H9 (cell line): ENCODE measurements around the gene MAP3K5. TPM values are rescaled to one million over a fixed set of nuclear protein-coding genes. Genes with fewer than 3 reads are reported as not detected.
A peak's percentile ranks its signal among the peaks of the same experiment; 100 is the strongest.

Experiments
- DNase-seq: peaks from one replicate; pipeline ENCODE4 v3.0.0-alpha.2; 2017
- H2AFZ ChIP-seq: one replicate; pipeline ENCODE4 v1.6.1; 2013; ENCODE audit warnings: mild to moderate bottlenecking, low read length, control low read depth, moderate library complexity
- H2AK5ac ChIP-seq: 2 replicates; pipeline ENCODE4 v1.6.1; 2013; ENCODE audit warnings: low read length, control low read depth, mixed read lengths; ENCODE audit not compliant: insufficient read length
- H2BK120ac ChIP-seq: one replicate; pipeline ENCODE4 v1.6.1; 2013; ENCODE audit warnings: low read depth, mild to moderate bottlenecking, low read length, control low read depth, inconsistent platforms; ENCODE audit not compliant: poor library complexity, severe bottlenecking
- H2BK12ac ChIP-seq: 2 replicates; pipeline ENCODE4 v1.6.1; 2013; ENCODE audit warnings: low read length, control low read depth, mixed read lengths, low read depth; ENCODE audit not compliant: insufficient read length
- H2BK15ac ChIP-seq: 2 replicates; pipeline ENCODE4 v1.6.1; 2013; ENCODE audit warnings: low read depth, low read length, control low read depth
- H2BK20ac ChIP-seq: one replicate; pipeline ENCODE4 v1.6.1; 2013; ENCODE audit warnings: low read depth, mild to moderate bottlenecking, low read length, control low read depth, inconsistent platforms; ENCODE audit not compliant: poor library complexity, severe bottlenecking
- H2BK5ac ChIP-seq: 2 replicates; pipeline ENCODE4 v1.6.1; 2013; ENCODE audit warnings: low read length, control low read depth, mixed read lengths; ENCODE audit not compliant: insufficient read length
- H3K14ac ChIP-seq: 2 replicates; pipeline ENCODE4 v1.6.1; 2013; ENCODE audit warnings: low read length, control low read depth; ENCODE audit not compliant: insufficient read depth
- H3K18ac ChIP-seq: 2 replicates; pipeline ENCODE4 v1.6.1; 2013; ENCODE audit warnings: low read depth, mild to moderate bottlenecking, mixed read lengths, low read length, control low read depth; ENCODE audit not compliant: insufficient read length
- H3K23ac ChIP-seq: 2 replicates; pipeline ENCODE4 v1.6.1; 2013; ENCODE audit warnings: low read length, control low read depth, mixed read lengths, low read depth; ENCODE audit not compliant: insufficient read length
- H3K23me2 ChIP-seq: 2 replicates; pipeline ENCODE4 v1.6.1; 2013; ENCODE audit warnings: low read depth, mild to moderate bottlenecking, mixed read lengths, low read length, control low read depth; ENCODE audit not compliant: insufficient read length, poor library complexity, severe bottlenecking
- H3K27ac ChIP-seq: 2 replicates; pipeline ENCODE4 v1.5.1; 2013; ENCODE audit warnings: low read length, control low read depth, mixed read lengths, low read depth; ENCODE audit not compliant: insufficient read length
- H3K27me3 ChIP-seq: 2 replicates; pipeline ENCODE4 v1.6.1; 2013; ENCODE audit warnings: low read length, control low read depth, inconsistent platforms; ENCODE audit not compliant: insufficient read depth
- H3K4ac ChIP-seq: 2 replicates; pipeline ENCODE4 v1.6.1; 2013; ENCODE audit warnings: low read depth, mild to moderate bottlenecking, control low read depth, inconsistent platforms, low read length, moderate library complexity
- H3K4me1 ChIP-seq: 2 replicates; pipeline ENCODE4 v1.6.1; 2013; ENCODE audit warnings: low read length, control low read depth, inconsistent platforms; ENCODE audit not compliant: insufficient read depth
- H3K4me2 ChIP-seq: 2 replicates; pipeline ENCODE4 v1.6.1; 2013; ENCODE audit warnings: low read length, control low read depth, mixed read lengths; ENCODE audit not compliant: insufficient read length, insufficient read depth
- H3K56ac ChIP-seq: 2 replicates; pipeline ENCODE4 v1.6.1; 2013; ENCODE audit warnings: low read depth, mild to moderate bottlenecking, mixed read lengths, low read length, control low read depth; ENCODE audit not compliant: insufficient read length
- H3K79me1 ChIP-seq: 2 replicates; pipeline ENCODE4 v1.6.1; 2013; ENCODE audit warnings: low read depth, mild to moderate bottlenecking, moderate library complexity, low read length, control low read depth, inconsistent platforms; ENCODE audit not compliant: insufficient read depth, poor library complexity, severe bottlenecking
- H3K79me2 ChIP-seq: 2 replicates; pipeline ENCODE4 v1.6.1; 2013; ENCODE audit warnings: low read length, control low read depth, inconsistent platforms; ENCODE audit not compliant: insufficient read depth
- H3K9ac ChIP-seq: 2 replicates; pipeline ENCODE4 v1.6.1; 2013; ENCODE audit warnings: low read length, control low read depth, mixed read lengths; ENCODE audit not compliant: insufficient read length; ENCODE audit errors: extremely low read depth
- H3K9me3 ChIP-seq: one replicate; pipeline ENCODE4 v1.6.1; 2013; ENCODE audit warnings: low read depth, low read length, inconsistent platforms; ENCODE audit not compliant: control insufficient read depth
- H3T11ph ChIP-seq: one replicate; pipeline ENCODE4 v1.6.1; 2013; ENCODE audit warnings: mild to moderate bottlenecking, low read length, control low read depth, inconsistent platforms
- H4K20me1 ChIP-seq: one replicate; pipeline ENCODE4 v1.6.1; 2013; ENCODE audit not compliant: control insufficient read depth, insufficient read length, insufficient read depth
- H4K5ac ChIP-seq: 2 replicates; pipeline ENCODE4 v1.6.1; 2013; ENCODE audit warnings: low read depth, mild to moderate bottlenecking, mixed read lengths, low read length, control low read depth; ENCODE audit not compliant: insufficient read length
- H4K8ac ChIP-seq: replicated peaks from 2 replicates; pipeline ENCODE4 v1.6.1; 2013; ENCODE audit warnings: low read length, control low read depth, mixed read lengths, low read depth; ENCODE audit not compliant: insufficient read length
- H4K91ac ChIP-seq: 2 replicates; pipeline ENCODE4 v1.6.1; 2013; ENCODE audit warnings: low read depth, mild to moderate bottlenecking, moderate library complexity, mixed read lengths, low read length, control low read depth; ENCODE audit not compliant: insufficient read length
- H3K27ac Mint-ChIP-seq, 3 experiments: 2 replicates in 2 of 3; 3 replicates in 1 of 3; pipeline ENCODE4 v1.8.0; 2020 to 2021; ENCODE audit warnings: mixed read lengths in 3 of 3, mild to moderate bottlenecking in 1 of 3, moderate library complexity in 1 of 3
- H3K27me3 Mint-ChIP-seq: 2 replicates; pipeline ENCODE4 v1.8.0; 2021; ENCODE audit warnings: low read depth, mild to moderate bottlenecking, moderate library complexity, mixed read lengths
- H3K36me3 Mint-ChIP-seq, 3 experiments: 2 replicates in 2 of 3; 3 replicates in 1 of 3; pipeline ENCODE4 v1.8.0; 2020 to 2021; ENCODE audit warnings: low read depth in 3 of 3, mixed read lengths in 3 of 3; ENCODE audit not compliant: insufficient read depth in 1 of 3
- H3K4me1 Mint-ChIP-seq, 2 experiments: 2 replicates each; pipeline ENCODE4 v1.8.0; 2020; ENCODE audit warnings: mixed read lengths in 2 of 2
- H3K4me3 Mint-ChIP-seq, 2 experiments: 2 replicates in 1 of 2; 3 replicates in 1 of 2; pipeline ENCODE4 v1.8.0; 2020 to 2021; ENCODE audit warnings: mild to moderate bottlenecking in 2 of 2, mixed read lengths in 2 of 2, moderate library complexity in 1 of 2
- H3K9me3 Mint-ChIP-seq, 2 experiments: 2 replicates in 1 of 2; 3 replicates in 1 of 2; pipeline ENCODE4 v1.8.0; 2020; ENCODE audit warnings: mild to moderate bottlenecking in 2 of 2, mixed read lengths in 2 of 2, moderate library complexity in 1 of 2
- CTCF ChIP-seq: fragments of 200-600 bp; sonication (generic); conservative IDR thresholded peaks from 3 replicates; pipeline ENCODE4 v1.8.0; 2021; ENCODE audit warnings: antibody characterized with exemption, mild to moderate bottlenecking
- WGBS: extraction: QIAGEN DNeasy Blood & Tissue Kit; methylation state at CpG from one replicate; pipeline ENCODE4 v1.1.7; 2013; ENCODE audit warnings: missing lambda C conversion rate, low lambda C conversion rate, mixed read lengths; ENCODE audit not compliant: insufficient read length; ENCODE audit errors: extremely low coverage; 5-methylcytosine and 5-hydroxymethylcytosine counted together
- total RNA-seq: library from RNA; stranded (reverse); gene quantifications from 2 replicates; pipeline ENCODE4 v1.2.1, GENCODE V29; 2021

The MAP3K5 gene
- total RNA-seq, 1 experiment from 2014 or later: 1.6 TPM

- H3K27ac ChIP-seq: no peak overlapping the region
- Mint-ChIP-seq H3K27me3 (no peaks in the 10 kb centered on the region), H3K4me1 (peaks cover 0 to 3% of the 10 kb centered on the region in 2 experiments; a peak in 2 of 4 replicates), H3K36me3 (0 out of 7 replicates have a peak, but pooled peaks cover 0 to 1% (median 0%) of the 10 kb centered on the region in 3 experiments), H3K4me3 (no peak overlapping the region), H3K9me3 (no peaks in the 10 kb centered on the region; a peak in 1 of 5 replicates), H3K27ac (peak overlapping the region in 1 of 3 experiments; percentile 32; a peak in 2 of 7 replicates)
- H2BK5ac ChIP-seq: no peak overlapping the region
- H4K20me1 ChIP-seq: no peaks in the 10 kb centered on the region
- no peak for TF ChIP-seq CTCF
- H3K9me3 ChIP-seq: no peaks in the 10 kb centered on the region
- H3K14ac ChIP-seq: no peak overlapping the region
- H4K91ac ChIP-seq: no peak overlapping the region
- no peak overlapping the region for H3K18ac ChIP-seq
- H4K8ac ChIP-seq: no peak overlapping the region
- H3K4me1 ChIP-seq: no peaks in the 10 kb centered on the region
- H2BK15ac ChIP-seq: no peak overlapping the region
- DNase-seq: no peak
- no peak overlapping the region for H3T11ph ChIP-seq
- H2BK120ac ChIP-seq: no peak overlapping the region
- no peak overlapping the region for H3K23ac ChIP-seq
- H3K79me1 ChIP-seq: no peaks in the 10 kb centered on the region
- H3K4me2 ChIP-seq: no peak overlapping the region
- no peak overlapping the region for H3K9ac ChIP-seq
- no peak overlapping the region for H2AK5ac ChIP-seq
- no peak overlapping the region for H2BK12ac ChIP-seq
- H3K56ac ChIP-seq: no peak overlapping the region
- no peaks in the 10 kb centered on the region for H3K23me2 ChIP-seq
- no peak overlapping the region for H3K4ac ChIP-seq
- no peak overlapping the region for H4K5ac ChIP-seq
- H3K79me2 ChIP-seq: no peaks in the 10 kb centered on the region
- H3K27me3 ChIP-seq: no peaks in the 10 kb centered on the region
- no peak overlapping the region for H2BK20ac ChIP-seq
- no peak overlapping the region for H2AFZ ChIP-seq
- WGBS: no CpG with 5 or more reads among the region's 2 CpGs
Measured at GRCh38 chr6:136728033-136728939, 64.0 kb downstream of the MAP3K5 start.
